ENCODE results near the gene GALNT9. TPM values are rescaled to one million over a fixed set of nuclear protein-coding genes. Genes with fewer than 3 reads are reported as not detected.

The GALNT9 gene
- total RNA-seq, 2 donors from 2014 or later: 4.0 to 10.8 TPM

- Histone ChIP-seq H3K27me3 (peaks cover 0 to 4% of the 10 kb centered on the region in 2 donors), H3K4me3 (no peak overlapping the region)
- DNase-seq (ENCODE audit: low spot score): no peak
These were observed 36.8 kb downstream of the GALNT9 start for GRCh38 chr12:132292328-132293319.

GRCh38 chr12:132291402-132292175 lies 37.8 kb downstream of the GALNT9 start:
- no peaks in the 10 kb centered on the region for H3K9me3 ChIP-seq
- H3K4me3 ChIP-seq: no peak overlapping the region
- H3K36me3 ChIP-seq: no peaks in the 10 kb centered on the region
- TF ChIP-seq CTCF (IDR thresholded peaks at IDR 0.05): no peak
- peaks cover 3 to 4% of the 10 kb centered on the region in 2 donors for H3K27me3 ChIP-seq
- H3K4me1 ChIP-seq: peaks cover 0 to 1% of the 10 kb centered on the region in 2 donors
- no peak for DNase-seq (ENCODE audit: low spot score)
- no peak overlapping the region for H3K27ac ChIP-seq

More at GRCh38 chr12:132292328-132293319, 36.8 kb downstream of the GALNT9 start:
- no peak for TF ChIP-seq CTCF (IDR thresholded peaks at IDR 0.05)
- Histone ChIP-seq H3K36me3 (no peaks in the 10 kb centered on the region), H3K4me1 (no peaks in the 10 kb centered on the region), H3K27ac (no peak overlapping the region), H3K9me3 (no peaks in the 10 kb centered on the region)

GRCh38 chr12:132290203-132290540 lies 39.2 kb downstream of the GALNT9 start:
- no peak overlapping the region for H3K4me3 ChIP-seq
- peaks cover 0 to 10% of the 10 kb centered on the region in 2 donors for H3K4me1 ChIP-seq
- no peaks in the 10 kb centered on the region for H3K36me3 ChIP-seq
- H3K9me3 ChIP-seq: no peaks in the 10 kb centered on the region
- H3K27ac ChIP-seq: no peak overlapping the region
- peaks cover 3 to 4% of the 10 kb centered on the region in 2 donors for H3K27me3 ChIP-seq
- TF ChIP-seq CTCF (IDR thresholded peaks at IDR 0.05): no peak
- no peak for DNase-seq (ENCODE audit: low spot score)

- DNase-seq (ENCODE audit: low spot score): no peak
These were observed 39.8 kb downstream of the GALNT9 start for GRCh38 chr12:132289356-132290202.

More at GRCh38 chr12:132289356-132290202, 39.8 kb downstream of the GALNT9 start:
- peaks cover 0 to 10% of the 10 kb centered on the region in 2 donors for H3K4me1 ChIP-seq
- no peak for TF ChIP-seq CTCF (IDR thresholded peaks at IDR 0.05)
- H3K27ac ChIP-seq: no peak overlapping the region
- no peaks in the 10 kb centered on the region for H3K9me3 ChIP-seq
- peaks cover 3 to 4% of the 10 kb centered on the region in 2 donors for H3K27me3 ChIP-seq
- H3K4me3 ChIP-seq: no peak overlapping the region
- H3K36me3 ChIP-seq: no peaks in the 10 kb centered on the region
